Medulla oblongata (tissue), 1 donor: ENCODE results near the gene ASB16.
"Not testable (repeated sequence)": the region's sequence is repeated elsewhere in the genome, so short reads cannot be mapped to it uniquely, and the experiment has no call there.

Experiments used
- DNase-seq: peaks from one replicate; pipeline ENCODE4 v3.0.0-alpha.2; 2015; ENCODE audit errors: extremely low spot score

Gene ASB16

GRCh38 chr17:44146375-44147346, 23.8 kb upstream of the ASB16 start:
- DNase-seq = no peak

GRCh38 chr17:44147812-44148211, 22.7 kb upstream of the ASB16 start:
- DNase-seq = no peak

GRCh38 chr17:44149066-44149465, 21.4 kb upstream of the ASB16 start:
- not testable (repeated sequence) for DNase-seq

- DNase-seq = no peak
Observed at GRCh38 chr17:44149750-44150329, 20.7 kb upstream of the ASB16 start.

- DNase-seq = no peak
Observed at GRCh38 chr17:44152875-44153274, 17.6 kb upstream of the ASB16 start.

GRCh38 chr17:44155488-44155887, 15.0 kb upstream of the ASB16 start:
- no peak for DNase-seq

- DNase-seq = no peak
Observed at GRCh38 chr17:44159519-44160210, 10.8 kb upstream of the ASB16 start.

GRCh38 chr17:44164476-44164875, 6.0 kb upstream of the ASB16 start:
- no peak for DNase-seq

GRCh38 chr17:44167181-44167861, 3.2 kb upstream of the ASB16 start:
- no peak for DNase-seq

- DNase-seq = no peak
Observed at GRCh38 chr17:44170135-44170498, 387 bp upstream of the ASB16 start.

GRCh38 chr17:44171931-44172455, 1.5 kb downstream of the ASB16 start:
- DNase-seq = no peak

- DNase-seq = no peak
Observed at GRCh38 chr17:44174427-44174826, 3.9 kb downstream of the ASB16 start.

GRCh38 chr17:44176257-44176656, 5.8 kb downstream of the ASB16 start:
- no peak for DNase-seq

GRCh38 chr17:44176671-44177501, 6.4 kb downstream of the ASB16 start:
- DNase-seq = no peak

- DNase-seq = no peak
Observed at GRCh38 chr17:44177640-44178039, 7.1 kb downstream of the ASB16 start.

- no peak for DNase-seq
Observed at GRCh38 chr17:44178133-44178532, 7.6 kb downstream of the ASB16 start.

- DNase-seq = no peak
Observed at GRCh38 chr17:44183024-44183423, 12.5 kb downstream of the ASB16 start.

GRCh38 chr17:44184212-44184810, 13.8 kb downstream of the ASB16 start:
- DNase-seq = no peak

- DNase-seq = peak; percentile 100
Observed at GRCh38 chr17:44186307-44187130, 16.0 kb downstream of the ASB16 start, which contains the start of gene TMUB2. TSS of gene TMUB2 (plus strand) at chr17:44186972. CDS start at chr17:44187709, 737 bp downstream.
